IPS DF 6.9 (cell line): ENCODE measurements around the gene MR1.

Experiments
- DNase-seq: peaks from one replicate; pipeline ENCODE4 v3.0.0-alpha.2; 2013; ENCODE audit warnings: low read depth, low spot score
- H3K27ac ChIP-seq: one replicate; pipeline ENCODE4 v1.5.1; 2013; ENCODE audit warnings: low read length, control low read depth
- H3K27me3 ChIP-seq: 2 replicates; pipeline ENCODE4 v1.6.1; 2013; ENCODE audit warnings: mild to moderate bottlenecking, low read length; ENCODE audit not compliant: control insufficient read depth, insufficient read depth
- H3K36me3 ChIP-seq: 2 replicates; pipeline ENCODE4 v1.6.1; 2013; ENCODE audit warnings: low read length; ENCODE audit not compliant: control insufficient read depth, insufficient read depth
- H3K4me1 ChIP-seq: 2 replicates; pipeline ENCODE4 v1.6.1; 2013; ENCODE audit warnings: low read length; ENCODE audit not compliant: control insufficient read depth, insufficient read depth
- H3K4me3 ChIP-seq: 2 replicates; pipeline ENCODE4 v1.5.1; 2013; ENCODE audit warnings: mild to moderate bottlenecking, low read length
- H3K9me3 ChIP-seq: 2 replicates; pipeline ENCODE4 v1.6.1; 2013; ENCODE audit warnings: low read length, inconsistent platforms; ENCODE audit not compliant: control insufficient read depth, insufficient read depth
- WGBS: extraction: QIAGEN DNeasy Blood & Tissue Kit; methylation state at CpG from one replicate; pipeline ENCODE4 v1.1.7; 2013; ENCODE audit warnings: mixed read lengths, missing lambda C conversion rate; ENCODE audit not compliant: insufficient read length, insufficient coverage; 5-methylcytosine and 5-hydroxymethylcytosine counted together

Gene MR1

GRCh38 chr1:181064011-181064623 is 30.3 kb downstream of the MR1 start:
- DNase-seq = no peak
- H3K27ac ChIP-seq = no peak overlapping the region
- no peaks in the 10 kb centered on the region for H3K27me3 ChIP-seq
- H3K36me3 ChIP-seq = no peaks in the 10 kb centered on the region
- no peaks in the 10 kb centered on the region for H3K9me3 ChIP-seq
- peaks cover 2% of the 10 kb centered on the region for H3K4me1 ChIP-seq
- no CpG with 5 or more reads among the region's 6 CpGs for WGBS
- no peak overlapping the region for H3K4me3 ChIP-seq

GRCh38 chr1:181064702-181065101 is 30.9 kb downstream of the MR1 start:
- H3K27ac ChIP-seq = no peak overlapping the region
- H3K27me3 ChIP-seq = no peaks in the 10 kb centered on the region
- H3K4me1 ChIP-seq = peaks cover 2% of the 10 kb centered on the region
- H3K4me3 ChIP-seq = no peak overlapping the region
- WGBS = no CpG with 5 or more reads among the region's 1 CpG
- no peaks in the 10 kb centered on the region for H3K36me3 ChIP-seq
- H3K9me3 ChIP-seq = no peaks in the 10 kb centered on the region
- DNase-seq = no peak

- Histone ChIP-seq H3K9me3 (no peaks in the 10 kb centered on the region), H3K4me1 (peaks cover 4% of the 10 kb centered on the region; the same call in 1 of the 2 replicates), H3K4me3 (no peak overlapping the region), H3K27ac (no peak overlapping the region), H3K27me3 (no peaks in the 10 kb centered on the region), H3K36me3 (no peaks in the 10 kb centered on the region)
- no CpG with 5 or more reads among the region's 10 CpGs for WGBS
- no peak for DNase-seq
Observed at GRCh38 chr1:181073638-181074037, 39.9 kb downstream of the MR1 start.

GRCh38 chr1:181075766-181076350 is 42.1 kb downstream of the MR1 start:
- H3K36me3 ChIP-seq = no peaks in the 10 kb centered on the region
- no peak overlapping the region for H3K27ac ChIP-seq
- no peak for DNase-seq
- H3K9me3 ChIP-seq = no peaks in the 10 kb centered on the region
- H3K4me1 ChIP-seq = peaks cover 4% of the 10 kb centered on the region; the same call in 1 of the 2 replicates
- no peaks in the 10 kb centered on the region for H3K27me3 ChIP-seq
- H3K4me3 ChIP-seq = no peak overlapping the region
- no CpG with 5 or more reads among the region's 5 CpGs for WGBS

- no peak overlapping the region for H3K4me3 ChIP-seq
- no peaks in the 10 kb centered on the region for H3K9me3 ChIP-seq
- no CpG with 5 or more reads among the region's 3 CpGs for WGBS
- no peaks in the 10 kb centered on the region for H3K36me3 ChIP-seq
- no peaks in the 10 kb centered on the region for H3K27me3 ChIP-seq
- no peak overlapping the region for H3K27ac ChIP-seq
- H3K4me1 ChIP-seq = peaks cover 4% of the 10 kb centered on the region; the same call in 1 of the 2 replicates
- no peak for DNase-seq
Observed at GRCh38 chr1:181076852-181077251, 43.1 kb downstream of the MR1 start.

- Histone ChIP-seq H3K36me3 (no peaks in the 10 kb centered on the region), H3K9me3 (no peaks in the 10 kb centered on the region), H3K27me3 (no peaks in the 10 kb centered on the region), H3K4me3 (no peak overlapping the region), H3K4me1 (peaks cover 4% of the 10 kb centered on the region; the same call in 1 of the 2 replicates), H3K27ac (no peak overlapping the region)
- WGBS = no CpG with 5 or more reads among the region's 7 CpGs
- no peak for DNase-seq
Observed at GRCh38 chr1:181077576-181078242, 43.9 kb downstream of the MR1 start.

- H3K36me3 ChIP-seq = no peaks in the 10 kb centered on the region
- peaks cover 4% of the 10 kb centered on the region; the same call in 1 of the 2 replicates for H3K4me1 ChIP-seq
- H3K9me3 ChIP-seq = no peaks in the 10 kb centered on the region
- H3K27ac ChIP-seq = no peak overlapping the region
- H3K4me3 ChIP-seq = no peak overlapping the region
- no peak for DNase-seq
- 100% methylated on average over 1 of the region's 2 CpGs for WGBS
- no peaks in the 10 kb centered on the region for H3K27me3 ChIP-seq
Observed at GRCh38 chr1:181079382-181079781, 45.6 kb downstream of the MR1 start.

GRCh38 chr1:181079920-181080319 is 46.1 kb downstream of the MR1 start:
- WGBS = no CpG with 5 or more reads among the region's 4 CpGs

GRCh38 chr1:181080556-181080955 is 46.8 kb downstream of the MR1 start:
- H3K36me3 ChIP-seq = no peaks in the 10 kb centered on the region
- WGBS = no CpG with 5 or more reads among the region's 4 CpGs
- no peak overlapping the region for H3K4me3 ChIP-seq
- peaks cover 4% of the 10 kb centered on the region; the same call in 1 of the 2 replicates for H3K4me1 ChIP-seq
- no peaks in the 10 kb centered on the region for H3K9me3 ChIP-seq
- no peaks in the 10 kb centered on the region for H3K27me3 ChIP-seq
- no peak for DNase-seq
- H3K27ac ChIP-seq = no peak overlapping the region

More at GRCh38 chr1:181079920-181080319, 46.1 kb downstream of the MR1 start:
- no peak overlapping the region for H3K27ac ChIP-seq
- peaks cover 4% of the 10 kb centered on the region; the same call in 1 of the 2 replicates for H3K4me1 ChIP-seq
- DNase-seq = no peak
- H3K4me3 ChIP-seq = no peak overlapping the region
- H3K27me3 ChIP-seq = no peaks in the 10 kb centered on the region
- H3K9me3 ChIP-seq = no peaks in the 10 kb centered on the region
- H3K36me3 ChIP-seq = no peaks in the 10 kb centered on the region

GRCh38 chr1:181081395-181081794 is 47.6 kb downstream of the MR1 start:
- no peak for DNase-seq
- H3K4me3 ChIP-seq = no peak overlapping the region
- no peaks in the 10 kb centered on the region for H3K27me3 ChIP-seq
- H3K4me1 ChIP-seq = peaks cover 2% of the 10 kb centered on the region; the same call in 1 of the 2 replicates
- H3K9me3 ChIP-seq = no peaks in the 10 kb centered on the region
- no CpG with 5 or more reads among the region's 3 CpGs for WGBS
- H3K36me3 ChIP-seq = no peaks in the 10 kb centered on the region
- H3K27ac ChIP-seq = no peak overlapping the region
